ENCODE data around the gene TDRD6.

GRCh38 chr6:46688966-46689335 is 1.3 kb downstream of the TDRD6 start:
- TF ChIP-seq, protein P1, sequence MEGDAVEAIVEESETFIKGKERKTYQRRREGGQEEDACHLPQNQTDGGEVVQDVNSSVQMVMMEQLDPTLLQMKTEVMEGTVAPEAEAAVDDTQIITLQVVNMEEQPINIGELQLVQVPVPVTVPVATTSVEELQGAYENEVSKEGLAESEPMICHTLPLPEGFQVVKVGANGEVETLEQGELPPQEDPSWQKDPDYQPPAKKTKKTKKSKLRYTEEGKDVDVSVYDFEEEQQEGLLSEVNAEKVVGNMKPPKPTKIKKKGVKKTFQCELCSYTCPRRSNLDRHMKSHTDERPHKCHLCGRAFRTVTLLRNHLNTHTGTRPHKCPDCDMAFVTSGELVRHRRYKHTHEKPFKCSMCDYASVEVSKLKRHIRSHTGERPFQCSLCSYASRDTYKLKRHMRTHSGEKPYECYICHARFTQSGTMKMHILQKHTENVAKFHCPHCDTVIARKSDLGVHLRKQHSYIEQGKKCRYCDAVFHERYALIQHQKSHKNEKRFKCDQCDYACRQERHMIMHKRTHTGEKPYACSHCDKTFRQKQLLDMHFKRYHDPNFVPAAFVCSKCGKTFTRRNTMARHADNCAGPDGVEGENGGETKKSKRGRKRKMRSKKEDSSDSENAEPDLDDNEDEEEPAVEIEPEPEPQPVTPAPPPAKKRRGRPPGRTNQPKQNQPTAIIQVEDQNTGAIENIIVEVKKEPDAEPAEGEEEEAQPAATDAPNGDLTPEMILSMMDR (IDR thresholded peaks at IDR 0.05): no peak
- TF ChIP-seq POLR2A (IDR thresholded peaks at IDR 0.05): no peak
